GM21526 (cell line): ENCODE data around the gene CC2D2B.
"Not testable (repeated sequence)": the region's sequence is repeated elsewhere in the genome, so short reads cannot be mapped to it uniquely, and the experiment has no call there.

Source experiments
- ATAC-seq: cut with Tn5 transposase; IDR thresholded peaks from one replicate; pipeline ENCODE4 v1.9.1; 2021; ENCODE audit warnings: moderate library complexity; ENCODE audit not compliant: unreplicated experiment, low FRiP score

CC2D2B gene

GRCh38 chr10:95906677-95907455 lies 909 bp upstream of the CC2D2B start:
- ATAC-seq, result peak; percentile 36

DNA sequence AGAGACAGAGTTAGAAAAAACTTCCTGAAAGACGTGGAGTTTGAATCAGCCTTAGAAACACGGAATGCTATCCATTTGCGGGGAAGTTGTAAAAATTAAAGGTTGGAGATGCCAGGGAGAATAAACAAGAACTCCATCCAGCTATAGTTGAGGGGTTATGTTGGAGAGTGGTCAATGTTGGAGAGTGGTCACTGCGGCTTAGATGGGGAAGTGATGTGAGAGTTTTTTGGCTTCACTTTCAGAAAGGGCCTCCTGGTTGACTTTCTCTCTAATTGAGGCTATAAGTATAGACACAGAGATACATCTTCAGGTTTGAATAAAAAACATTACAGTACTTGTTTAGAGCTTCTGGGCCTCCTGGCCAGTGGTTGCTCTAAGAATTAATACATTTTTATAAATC lies 675 bp downstream of the CC2D2B start:
- ATAC-seq, result no peak

DNA sequence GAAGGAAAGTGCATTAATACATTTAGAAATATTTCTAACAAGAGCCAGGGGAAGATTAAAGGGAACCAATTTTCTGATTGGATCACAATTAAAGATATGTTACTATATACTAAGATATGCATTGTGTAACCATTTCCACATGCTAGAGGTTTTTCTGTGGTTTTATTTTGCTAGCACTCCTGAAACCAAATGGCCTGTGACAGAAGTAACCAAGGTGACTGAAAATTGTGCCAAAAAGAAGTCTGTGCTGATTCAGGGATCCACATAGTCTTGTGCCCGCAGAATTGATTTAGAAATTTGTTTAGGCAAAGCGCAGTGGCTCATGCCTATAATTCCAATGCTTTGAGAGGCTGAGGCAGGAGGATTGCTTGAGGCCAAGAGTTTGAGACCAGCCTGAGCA lies 1.8 kb downstream of the CC2D2B start:
- ATAC-seq, result no peak

GRCh38 chr10:95916039-95916438 lies 8.3 kb downstream of the CC2D2B start:
- ATAC-seq, result not testable (repeated sequence)

- ATAC-seq, result no peak
Measured at GRCh38 chr10:95920798-95921426, 13.1 kb downstream of the CC2D2B start.

DNA sequence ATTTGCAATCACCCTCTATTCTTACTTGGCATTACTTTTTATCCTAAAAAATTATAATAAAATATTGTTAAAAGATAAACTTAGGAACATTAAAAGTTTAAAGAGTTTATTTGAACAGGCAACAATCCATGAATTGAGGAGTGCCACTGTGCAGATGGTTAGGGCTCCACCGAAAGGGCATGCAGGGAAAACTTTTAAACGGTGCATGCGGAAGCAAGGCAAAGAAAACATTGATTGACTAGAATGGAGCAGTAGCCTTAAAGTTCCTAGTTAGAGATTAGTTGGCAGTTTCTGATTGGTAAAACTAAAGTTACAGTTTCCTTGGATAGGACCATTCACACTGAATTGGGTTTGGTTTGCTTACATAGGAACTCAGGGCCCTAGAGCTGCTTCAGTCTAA lies 17.3 kb downstream of the CC2D2B start:
- ATAC-seq, result no peak

DNA sequence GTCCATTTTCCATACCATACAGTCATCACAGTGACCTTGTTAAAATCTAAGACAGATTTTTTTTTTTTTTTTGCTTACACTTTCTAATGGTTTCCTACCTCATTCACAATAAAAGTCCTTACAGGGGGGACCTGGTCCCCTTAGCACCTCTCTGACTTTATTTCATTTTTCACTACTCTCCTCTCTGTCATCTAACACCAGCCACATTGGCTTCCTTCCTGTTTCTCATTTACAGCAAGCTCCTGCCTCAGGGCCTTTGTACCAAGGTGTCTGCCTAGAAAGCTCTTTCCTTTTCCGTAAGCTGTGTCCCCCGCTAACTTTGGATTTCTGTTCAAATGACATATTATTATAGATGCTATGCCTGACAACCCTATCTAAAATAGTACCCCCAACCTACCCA lies 27.7 kb downstream of the CC2D2B start:
- no peak for ATAC-seq

- ATAC-seq, result no peak
Measured at GRCh38 chr10:95941115-95941514, 33.3 kb downstream of the CC2D2B start.

DNA sequence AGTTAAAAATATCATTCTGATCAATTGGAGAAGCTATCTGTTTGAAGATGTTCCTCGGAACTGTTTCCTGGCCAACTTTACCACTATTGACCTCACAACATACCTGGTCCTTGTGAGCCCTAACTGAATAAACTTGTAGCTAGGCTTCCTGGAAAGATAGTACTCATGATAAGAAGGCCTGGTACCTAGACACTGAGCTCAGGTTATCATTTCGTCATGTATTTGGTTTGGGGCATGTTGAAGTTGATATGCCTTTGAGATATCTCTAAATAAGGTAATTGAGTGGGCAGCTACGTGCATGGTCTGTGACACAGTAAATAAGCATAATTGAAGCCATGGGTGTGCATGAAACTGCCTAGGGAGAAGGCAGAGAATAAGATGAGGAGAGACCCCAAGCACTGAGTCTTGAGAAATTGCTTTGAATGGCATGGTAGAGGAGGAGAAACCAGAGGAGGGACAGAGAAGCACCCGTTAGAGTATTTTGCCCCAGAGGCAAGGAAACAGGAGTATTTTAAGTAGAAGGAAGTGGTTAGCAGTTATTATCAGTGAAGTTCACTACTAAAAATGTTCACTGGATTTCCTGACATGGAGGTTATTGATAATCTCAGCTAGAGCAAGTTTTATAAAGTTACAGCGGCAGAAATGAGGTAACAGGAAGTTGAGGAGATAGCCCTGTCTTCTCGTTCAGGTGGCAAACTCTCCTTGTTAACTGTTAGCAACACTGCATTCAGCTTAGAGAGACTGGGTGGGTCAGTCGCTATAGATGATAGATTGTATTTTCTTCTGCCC lies 55.6 kb downstream of the CC2D2B start:
- no peak for ATAC-seq

- no peak for ATAC-seq
Measured at GRCh38 chr10:95963991-95964389, 56.2 kb downstream of the CC2D2B start.

GRCh38 chr10:95964756-95965155 lies 57.0 kb downstream of the CC2D2B start:
- no peak for ATAC-seq

DNA sequence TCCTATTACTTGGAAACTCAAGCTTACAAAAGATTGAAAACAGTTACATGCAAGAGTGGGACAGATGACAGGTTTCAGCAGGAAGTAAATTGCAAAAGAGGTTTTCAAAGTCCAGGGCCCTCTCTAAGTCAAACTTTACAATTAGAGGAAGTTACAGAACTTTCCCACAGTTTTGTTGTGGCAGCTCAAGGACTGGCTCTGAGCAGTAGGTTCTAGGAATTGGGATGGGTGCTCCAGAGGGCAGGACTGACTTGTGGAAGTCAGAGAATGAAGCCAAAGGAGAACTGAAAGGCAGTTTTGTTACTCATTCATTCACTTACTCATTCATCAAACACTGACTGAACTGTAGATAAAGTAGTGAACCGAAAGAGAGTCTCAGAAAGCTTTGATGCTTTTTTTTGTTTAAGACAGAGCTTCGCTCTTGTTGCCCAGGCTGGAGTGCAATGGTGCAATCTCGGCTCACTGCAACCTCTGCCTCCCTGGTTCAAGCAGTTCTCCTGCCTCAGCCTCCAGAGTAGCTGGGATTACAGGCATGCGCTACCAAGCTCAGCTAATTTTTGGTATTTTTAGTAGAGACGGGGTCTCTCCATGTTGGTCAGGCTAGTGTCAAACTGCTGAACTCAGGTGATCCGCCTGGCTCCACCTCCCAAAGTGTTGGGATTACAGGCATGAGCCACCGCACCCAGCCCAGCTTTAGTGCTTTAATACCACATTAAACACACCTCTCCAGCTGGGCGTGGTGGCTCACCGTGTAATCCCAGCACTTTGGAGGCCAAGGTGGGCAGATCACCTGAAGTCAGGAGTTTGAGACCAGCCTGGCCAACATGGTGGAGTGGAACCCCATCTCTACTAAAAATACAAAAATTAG lies 68.8 kb downstream of the CC2D2B start:
- ATAC-seq, result no peak

DNA sequence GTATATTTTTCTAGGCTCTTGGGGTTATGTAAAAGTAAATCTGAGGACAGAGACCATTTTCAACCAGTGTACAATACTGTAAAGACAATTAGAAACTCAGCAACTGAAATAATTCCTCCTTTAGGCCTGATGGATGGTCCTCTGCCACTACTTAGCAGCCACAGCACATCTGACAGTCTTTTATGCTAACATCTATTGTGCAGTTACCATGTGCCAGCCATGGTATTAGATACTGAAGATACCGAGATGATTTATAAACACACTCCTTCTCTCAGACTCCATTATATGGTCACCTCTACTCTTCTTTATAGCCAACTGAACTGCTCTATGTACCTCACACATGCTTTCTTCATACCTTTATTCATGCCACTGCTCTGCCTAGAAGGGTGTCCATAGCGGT lies 74.4 kb downstream of the CC2D2B start:
- ATAC-seq, result no peak

DNA sequence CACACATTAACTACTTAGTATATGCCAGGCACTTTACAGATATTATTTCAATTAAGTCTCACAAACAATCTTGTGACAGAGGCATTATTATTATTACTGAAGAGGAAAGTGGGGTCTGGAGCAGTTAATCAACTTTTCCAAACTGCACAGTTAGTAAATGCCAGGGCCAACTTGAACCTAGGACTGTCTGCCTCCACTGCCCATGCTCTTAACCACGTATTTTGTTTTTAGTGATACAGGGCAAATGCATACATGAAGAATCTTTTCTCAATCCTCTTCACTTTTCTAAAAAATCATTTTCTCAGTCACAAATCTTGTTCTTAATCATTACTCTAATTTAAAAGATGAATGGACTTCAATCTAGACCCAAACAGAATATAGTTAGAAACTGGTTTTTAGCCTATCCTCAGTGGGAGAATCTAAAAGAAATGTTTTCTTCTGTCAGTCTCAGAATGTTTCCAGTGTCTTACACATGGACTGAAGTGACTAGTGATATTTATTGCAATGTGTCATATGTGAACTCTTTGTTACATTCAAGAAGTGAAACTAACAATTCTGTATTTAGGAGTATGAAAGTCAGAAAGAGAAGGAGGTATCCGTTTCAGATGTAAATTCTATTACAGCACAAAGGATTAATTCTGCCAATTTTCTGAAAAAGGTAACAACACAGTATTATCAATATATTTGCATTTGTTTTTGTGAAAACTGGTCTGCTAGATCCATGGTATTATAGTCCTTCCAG lies 80.1 kb downstream of the CC2D2B start:
- peak; percentile 74 for ATAC-seq

- no peak for ATAC-seq
Measured at GRCh38 chr10:95988702-95989101, 80.9 kb downstream of the CC2D2B start.

DNA sequence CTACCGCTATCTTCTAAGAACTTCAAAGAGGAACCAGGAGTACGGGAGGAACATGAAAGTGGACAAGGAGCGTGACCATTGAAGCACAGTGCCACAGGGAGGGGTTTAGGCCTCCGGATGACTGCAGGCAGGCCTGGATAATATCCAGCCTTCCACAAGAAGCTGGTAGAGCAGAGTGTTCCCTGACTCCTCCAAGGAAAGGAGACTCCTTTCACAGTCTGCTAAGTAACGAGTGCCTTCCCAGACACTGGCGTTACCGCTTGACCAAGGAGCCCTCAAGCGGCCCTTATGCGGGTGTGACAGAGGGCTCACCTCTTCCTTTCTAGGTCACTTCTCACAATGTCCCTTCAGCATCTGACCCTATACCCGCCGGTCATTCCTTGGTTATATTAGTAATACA lies 86.6 kb downstream of the CC2D2B start:
- not testable (repeated sequence) for ATAC-seq

- no peak for ATAC-seq
Measured at GRCh38 chr10:95998255-95998784, 90.5 kb downstream of the CC2D2B start.

- ATAC-seq, result no peak
Measured at GRCh38 chr10:96013956-96014355, 106.2 kb downstream of the CC2D2B start.

- ATAC-seq, result no peak
Measured at GRCh38 chr10:96014473-96015102, 106.8 kb downstream of the CC2D2B start.
